Neural progenitor cell (in vitro differentiated cells): Measurements from ENCODE around the gene SEBOX. TPM values are rescaled to one million over a fixed set of nuclear protein-coding genes. Genes with fewer than 3 reads are reported as not detected.

Source experiments
- DNase-seq: peaks from one replicate; pipeline ENCODE4 v3.0.0-alpha.2; 2016; ENCODE audit warnings: low spot score
- H2AFZ ChIP-seq: fragments of 200-600 bp; sonication (generic); replicated peaks from 2 replicates; pipeline ENCODE4 v1.6.1; 2016; ENCODE audit warnings: antibody characterized with exemption
- H3F3A ChIP-seq: fragments of 200-600 bp; sonication (generic); 2 replicates; pipeline ENCODE4 v1.6.1; 2016; ENCODE audit warnings: antibody characterized with exemption, low read depth
- H3K27ac ChIP-seq: fragments of 200-600 bp; sonication (generic); 2 replicates; pipeline ENCODE4 v1.5.1; 2016; ENCODE audit warnings: mild to moderate bottlenecking
- H3K27me3 ChIP-seq: fragments of 200-600 bp; sonication (generic); 2 replicates; pipeline ENCODE4 v1.6.1; 2016; ENCODE audit warnings: mild to moderate bottlenecking, moderate library complexity
- H3K36me3 ChIP-seq: fragments of 200-600 bp; sonication (generic); 2 replicates; pipeline ENCODE4 v1.5.1; 2016
- H3K4me1 ChIP-seq: fragments of 200-600 bp; sonication (generic); 2 replicates; pipeline ENCODE4 v1.6.1; 2016; ENCODE audit warnings: mixed run types
- H3K4me2 ChIP-seq: fragments of 200-600 bp; sonication (generic); 2 replicates; pipeline ENCODE4 v1.6.1; 2016
- H3K4me3 ChIP-seq: fragments of 200-600 bp; sonication (generic); 2 replicates; pipeline ENCODE4 v1.5.1; 2016
- H3K79me2 ChIP-seq: fragments of 200-600 bp; sonication (generic); 2 replicates; pipeline ENCODE4 v1.6.1; 2016; ENCODE audit warnings: low read depth
- H3K9ac ChIP-seq: fragments of 200-600 bp; sonication (generic); 2 replicates; pipeline ENCODE4 v1.6.1; 2016
- H3K9me3 ChIP-seq: fragments of 200-600 bp; sonication (generic); 2 replicates; pipeline ENCODE4 v1.5.1; 2016; ENCODE audit warnings: low read depth
- H4K20me1 ChIP-seq: fragments of 200-600 bp; sonication (generic); 2 replicates; pipeline ENCODE4 v1.6.1; 2016; ENCODE audit warnings: low read depth
- H3K27ac Mint-ChIP-seq: 3 replicates; pipeline ENCODE4 v1.8.0; 2021; ENCODE audit warnings: mixed read lengths
- H3K27me3 Mint-ChIP-seq: 2 replicates; pipeline ENCODE4 v1.8.0; 2022; ENCODE audit warnings: low read depth, mild to moderate bottlenecking, inconsistent platforms, moderate library complexity, mixed read lengths; ENCODE audit not compliant: insufficient read depth
- H3K36me3 Mint-ChIP-seq: 3 replicates; pipeline ENCODE4 v1.8.0; 2021; ENCODE audit warnings: mixed read lengths
- H3K4me1 Mint-ChIP-seq: 3 replicates; pipeline ENCODE4 v1.8.0; 2021; ENCODE audit warnings: mixed read lengths
- H3K4me3 Mint-ChIP-seq: 3 replicates; pipeline ENCODE4 v1.8.0; 2021; ENCODE audit warnings: mild to moderate bottlenecking, moderate library complexity, mixed read lengths
- H3K9me3 Mint-ChIP-seq: 3 replicates; pipeline ENCODE4 v1.8.0; 2020; ENCODE audit warnings: mixed read lengths
- EZH2 ChIP-seq: fragments of 200-600 bp; sonication (generic); IDR thresholded peaks from 2 replicates; pipeline ENCODE4 v1.6.1; 2017; ENCODE audit warnings: antibody characterized with exemption, mild to moderate bottlenecking, moderate library complexity
- EZH2phosphoT487 ChIP-seq: fragments of 200-600 bp; sonication (generic); IDR thresholded peaks from 2 replicates; pipeline ENCODE4 v1.6.1; 2017; ENCODE audit warnings: antibody characterized with exemption
- total RNA-seq: library from RNA; depleted of rRNA; stranded (reverse); fragments of >200 nt; gene quantifications from 2 replicates; pipeline ENCODE4 v1.2.3, GENCODE V29; 2015; ENCODE audit warnings: low replicate concordance
- TF ChIP-seq, protein P1 (sequence below): fragments of 200-600 bp; sonication (generic); IDR thresholded peaks from 2 replicates; pipeline ENCODE4 v1.5.1; 2017; ENCODE audit warnings: antibody characterized with exemption, mild to moderate bottlenecking

The SEBOX gene
- total RNA-seq, 1 donor from 2014 or later = not detected

GRCh38 chr17:28390563-28390962 lies 25.6 kb upstream of the SEBOX start:
- H3K4me3 Mint-ChIP-seq = no peak overlapping the region
- no peak for TF ChIP-seq EZH2phosphoT487
- TF ChIP-seq, protein P1, sequence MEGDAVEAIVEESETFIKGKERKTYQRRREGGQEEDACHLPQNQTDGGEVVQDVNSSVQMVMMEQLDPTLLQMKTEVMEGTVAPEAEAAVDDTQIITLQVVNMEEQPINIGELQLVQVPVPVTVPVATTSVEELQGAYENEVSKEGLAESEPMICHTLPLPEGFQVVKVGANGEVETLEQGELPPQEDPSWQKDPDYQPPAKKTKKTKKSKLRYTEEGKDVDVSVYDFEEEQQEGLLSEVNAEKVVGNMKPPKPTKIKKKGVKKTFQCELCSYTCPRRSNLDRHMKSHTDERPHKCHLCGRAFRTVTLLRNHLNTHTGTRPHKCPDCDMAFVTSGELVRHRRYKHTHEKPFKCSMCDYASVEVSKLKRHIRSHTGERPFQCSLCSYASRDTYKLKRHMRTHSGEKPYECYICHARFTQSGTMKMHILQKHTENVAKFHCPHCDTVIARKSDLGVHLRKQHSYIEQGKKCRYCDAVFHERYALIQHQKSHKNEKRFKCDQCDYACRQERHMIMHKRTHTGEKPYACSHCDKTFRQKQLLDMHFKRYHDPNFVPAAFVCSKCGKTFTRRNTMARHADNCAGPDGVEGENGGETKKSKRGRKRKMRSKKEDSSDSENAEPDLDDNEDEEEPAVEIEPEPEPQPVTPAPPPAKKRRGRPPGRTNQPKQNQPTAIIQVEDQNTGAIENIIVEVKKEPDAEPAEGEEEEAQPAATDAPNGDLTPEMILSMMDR = no peak
- TF ChIP-seq EZH2 = no peak
- no peak overlapping the region for H3K27ac Mint-ChIP-seq
- no peak for DNase-seq
- Histone ChIP-seq H2AFZ (no peak overlapping the region), H4K20me1 (peaks cover 4% of the 10 kb centered on the region), H3K79me2 (no peaks in the 10 kb centered on the region), H3K27ac (no peak overlapping the region), H3F3A (no peaks in the 10 kb centered on the region), H3K27me3 (peaks cover 18% of the 10 kb centered on the region), H3K4me3 (no peak overlapping the region), H3K4me1 (no peaks in the 10 kb centered on the region), H3K36me3 (no peaks in the 10 kb centered on the region), H3K4me2 (no peak overlapping the region), H3K9me3 (no peaks in the 10 kb centered on the region), H3K9ac (no peak overlapping the region)
- peaks cover 2% of the 10 kb centered on the region for H3K27me3 Mint-ChIP-seq
- peaks cover 23% of the 10 kb centered on the region for H3K36me3 Mint-ChIP-seq
- H3K9me3 Mint-ChIP-seq = no peaks in the 10 kb centered on the region
- H3K4me1 Mint-ChIP-seq = no peaks in the 10 kb centered on the region

DNA sequence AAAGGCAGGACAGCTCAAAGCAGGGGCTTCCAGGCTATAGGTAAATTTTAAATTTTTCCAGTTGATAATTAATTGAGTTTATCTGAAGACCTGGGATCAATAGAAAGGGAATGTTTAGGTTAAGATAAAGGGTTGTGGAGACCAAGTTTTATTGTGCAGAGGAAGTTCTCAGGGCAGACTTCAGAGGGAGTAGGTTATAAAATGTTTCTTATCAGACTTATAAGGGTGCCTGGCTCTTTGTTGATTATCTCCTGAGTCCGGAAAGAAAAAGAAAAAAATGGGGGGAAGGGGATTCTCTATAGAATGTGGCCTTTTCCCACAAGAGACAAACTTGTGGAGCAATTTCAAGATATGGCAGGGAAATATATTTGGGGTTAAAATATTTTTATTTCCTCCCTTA lies 25.1 kb upstream of the SEBOX start:
- Histone ChIP-seq H3K9me3 (no peaks in the 10 kb centered on the region), H4K20me1 (peaks cover 8% of the 10 kb centered on the region), H3K27me3 (peaks cover 23% of the 10 kb centered on the region), H3K79me2 (no peaks in the 10 kb centered on the region), H3K36me3 (no peaks in the 10 kb centered on the region), H3K9ac (no peak overlapping the region), H3K4me3 (no peak overlapping the region), H2AFZ (no peak overlapping the region), H3K27ac (no peak overlapping the region), H3K4me2 (no peak overlapping the region), H3F3A (no peaks in the 10 kb centered on the region), H3K4me1 (no peaks in the 10 kb centered on the region)
- TF ChIP-seq EZH2 (no peak), EZH2phosphoT487 (no peak)
- TF ChIP-seq, protein P1 = no peak
- Mint-ChIP-seq H3K36me3 (peaks cover 23% of the 10 kb centered on the region), H3K27ac (no peak overlapping the region), H3K27me3 (peaks cover 2% of the 10 kb centered on the region), H3K9me3 (no peaks in the 10 kb centered on the region), H3K4me3 (no peak overlapping the region), H3K4me1 (no peaks in the 10 kb centered on the region)
- DNase-seq = no peak

DNA sequence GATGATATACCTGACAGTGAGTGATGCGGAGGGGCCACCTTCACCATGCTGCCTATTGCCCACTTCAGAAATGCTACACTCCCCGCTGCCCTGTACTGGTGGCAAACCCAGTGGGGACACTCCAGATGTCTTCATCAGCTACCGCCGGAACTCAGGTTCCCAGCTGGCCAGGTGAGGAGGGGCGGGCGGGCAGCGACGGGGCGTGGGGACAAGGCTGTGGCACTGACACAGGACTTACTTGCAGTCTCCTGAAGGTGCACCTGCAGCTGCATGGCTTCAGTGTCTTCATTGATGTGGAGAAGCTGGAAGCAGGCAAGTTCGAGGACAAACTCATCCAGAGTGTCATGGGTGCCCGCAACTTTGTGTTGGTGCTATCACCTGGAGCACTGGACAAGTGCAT lies 23.1 kb upstream of the SEBOX start:
- no peaks in the 10 kb centered on the region for H3F3A ChIP-seq
- no peaks in the 10 kb centered on the region for H3K79me2 ChIP-seq
- H3K27me3 Mint-ChIP-seq = peaks cover 6% of the 10 kb centered on the region
- H2AFZ ChIP-seq = no peak overlapping the region
- no peaks in the 10 kb centered on the region for H3K9me3 Mint-ChIP-seq
- no peak overlapping the region for H3K27ac ChIP-seq
- H3K9me3 ChIP-seq = no peaks in the 10 kb centered on the region
- H3K27me3 ChIP-seq = peaks cover 43% of the 10 kb centered on the region
- H3K4me3 ChIP-seq = no peak overlapping the region
- H3K4me3 Mint-ChIP-seq = no peak overlapping the region
- no peak overlapping the region for H3K4me2 ChIP-seq
- H3K9ac ChIP-seq = no peak overlapping the region
- H4K20me1 ChIP-seq = peaks cover 28% of the 10 kb centered on the region
- no peaks in the 10 kb centered on the region for H3K36me3 ChIP-seq
- no peak overlapping the region for H3K27ac Mint-ChIP-seq
- no peak for DNase-seq
- peaks cover 24% of the 10 kb centered on the region for H3K36me3 Mint-ChIP-seq
- no peaks in the 10 kb centered on the region for H3K4me1 ChIP-seq
- TF ChIP-seq EZH2 = no peak
- no peak for TF ChIP-seq EZH2phosphoT487
- TF ChIP-seq, protein P1 = no peak
- no peaks in the 10 kb centered on the region for H3K4me1 Mint-ChIP-seq
